Tibial nerve (tissue), 3 donors: ENCODE measurements around the gene MMP17.

ENCODE experiments used
- CTCF ChIP-seq, 5 experiments: fragments of 200-600 bp in 3 of 5; fragments of 450-650 bp in 2 of 5; sonication (generic) in 3 of 5; IDR thresholded peaks; one replicate each; pipeline ENCODE4 v1.5.1; 2016 to 2019; ENCODE audit warnings: antibody characterized with exemption in 5 of 5, mild to moderate bottlenecking in 3 of 5, moderate library complexity in 2 of 5
- POLR2A ChIP-seq, 2 donors: fragments of 450-650 bp; IDR thresholded peaks; one replicate each; pipeline ENCODE4 v1.6.1; 2017; ENCODE audit warnings: antibody characterized with exemption in 2 of 2, mild to moderate bottlenecking in 2 of 2, moderate library complexity in 2 of 2

DNA sequence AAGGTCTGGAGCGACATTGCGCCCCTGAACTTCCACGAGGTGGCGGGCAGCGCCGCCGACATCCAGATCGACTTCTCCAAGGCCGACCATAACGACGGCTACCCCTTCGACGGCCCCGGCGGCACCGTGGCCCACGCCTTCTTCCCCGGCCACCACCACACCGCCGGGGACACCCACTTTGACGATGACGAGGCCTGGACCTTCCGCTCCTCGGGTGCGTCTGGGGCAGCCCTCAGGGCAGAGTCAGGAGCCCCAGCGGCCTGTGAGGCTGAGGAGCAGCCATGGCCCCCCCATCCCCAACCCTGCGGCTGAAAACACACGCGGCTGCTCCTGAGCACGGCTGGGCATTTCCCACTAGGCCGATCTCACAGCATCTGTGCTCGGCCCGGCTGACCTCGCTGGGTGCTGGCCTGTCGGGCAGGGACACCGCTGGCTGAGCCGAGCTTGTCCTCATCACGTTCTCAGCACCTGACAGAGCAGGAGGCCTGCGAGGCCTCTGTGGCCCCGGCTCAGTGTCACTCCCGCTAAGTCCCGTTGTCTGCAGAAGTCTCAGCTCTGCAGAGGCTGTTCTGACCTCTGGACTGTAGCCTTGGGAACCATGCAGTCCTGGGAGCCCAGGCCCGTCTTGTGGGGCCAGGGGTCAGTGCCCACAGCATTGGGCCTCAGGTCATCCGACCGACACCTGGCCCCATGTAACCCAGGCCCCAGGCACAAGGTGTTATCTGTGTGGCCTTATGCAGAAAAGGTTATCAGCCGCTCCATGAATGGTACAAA is 12.6 kb downstream of the MMP17 start:
- no peak for TF ChIP-seq CTCF (IDR thresholded peaks at IDR 0.05)
- TF ChIP-seq POLR2A (IDR thresholded peaks at IDR 0.05), result no peak
